NB4 (cell line): Measurements from ENCODE around the gene LHB.
"Not testable (repeated sequence)": the region's sequence is repeated elsewhere in the genome, so short reads cannot be mapped to it uniquely, and the experiment has no call there.

Experiments
- POLR2A ChIP-seq: IDR thresholded peaks from 2 replicates; pipeline ENCODE4 v1.6.1; 2011; ENCODE audit warnings: mild to moderate bottlenecking; ENCODE audit not compliant: insufficient read length; ENCODE audit errors: extremely low read depth
- TF ChIP-seq, protein P1 (sequence below): IDR thresholded peaks from one replicate; pipeline ENCODE4 v1.5.1; 2012; ENCODE audit warnings: low read depth, low read length
- TF ChIP-seq, protein P2 (sequence below): IDR thresholded peaks from 2 replicates; pipeline ENCODE4 v1.6.1; 2011; ENCODE audit warnings: low read depth, low read length

DNA sequence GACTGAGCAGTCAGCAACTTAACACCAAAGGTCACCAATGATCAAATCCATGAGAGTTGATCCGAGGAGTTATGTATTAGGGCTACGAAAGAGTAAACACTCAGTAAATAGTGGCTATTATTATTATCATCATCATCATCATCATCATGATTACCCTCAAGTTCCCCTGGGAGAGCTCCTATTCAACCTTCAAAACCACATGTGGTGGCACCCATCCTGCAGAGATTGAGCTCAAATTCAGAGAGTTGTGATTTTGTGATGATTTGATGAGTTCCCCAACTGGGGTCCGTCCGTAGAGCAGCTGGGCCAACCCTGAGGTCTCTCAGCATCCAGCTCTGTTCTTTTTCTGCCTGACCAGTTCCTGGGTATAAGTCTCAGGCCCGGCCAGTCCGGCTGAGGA lies 8.2 kb upstream of the LHB start:
- TF ChIP-seq, protein P1, sequence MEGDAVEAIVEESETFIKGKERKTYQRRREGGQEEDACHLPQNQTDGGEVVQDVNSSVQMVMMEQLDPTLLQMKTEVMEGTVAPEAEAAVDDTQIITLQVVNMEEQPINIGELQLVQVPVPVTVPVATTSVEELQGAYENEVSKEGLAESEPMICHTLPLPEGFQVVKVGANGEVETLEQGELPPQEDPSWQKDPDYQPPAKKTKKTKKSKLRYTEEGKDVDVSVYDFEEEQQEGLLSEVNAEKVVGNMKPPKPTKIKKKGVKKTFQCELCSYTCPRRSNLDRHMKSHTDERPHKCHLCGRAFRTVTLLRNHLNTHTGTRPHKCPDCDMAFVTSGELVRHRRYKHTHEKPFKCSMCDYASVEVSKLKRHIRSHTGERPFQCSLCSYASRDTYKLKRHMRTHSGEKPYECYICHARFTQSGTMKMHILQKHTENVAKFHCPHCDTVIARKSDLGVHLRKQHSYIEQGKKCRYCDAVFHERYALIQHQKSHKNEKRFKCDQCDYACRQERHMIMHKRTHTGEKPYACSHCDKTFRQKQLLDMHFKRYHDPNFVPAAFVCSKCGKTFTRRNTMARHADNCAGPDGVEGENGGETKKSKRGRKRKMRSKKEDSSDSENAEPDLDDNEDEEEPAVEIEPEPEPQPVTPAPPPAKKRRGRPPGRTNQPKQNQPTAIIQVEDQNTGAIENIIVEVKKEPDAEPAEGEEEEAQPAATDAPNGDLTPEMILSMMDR: not testable (repeated sequence)
- not testable (repeated sequence) for TF ChIP-seq POLR2A
- TF ChIP-seq, protein P2, sequence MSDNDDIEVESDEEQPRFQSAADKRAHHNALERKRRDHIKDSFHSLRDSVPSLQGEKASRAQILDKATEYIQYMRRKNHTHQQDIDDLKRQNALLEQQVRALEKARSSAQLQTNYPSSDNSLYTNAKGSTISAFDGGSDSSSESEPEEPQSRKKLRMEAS: not testable (repeated sequence)
